AG09319 (cell line): ENCODE measurements around the gene ARMC2.

Experiments
- DNase-seq: peaks from one replicate; pipeline ENCODE4 v3.0.0-alpha.2; 2010; ENCODE audit warnings: low read depth; ENCODE audit errors: extremely low read depth
- TF ChIP-seq, protein P1 (sequence below): IDR thresholded peaks from 2 replicates; pipeline ENCODE4 v1.5.1; 2011; ENCODE audit warnings: low read depth, mild to moderate bottlenecking, inconsistent platforms, low read length, moderate library complexity

The ARMC2 gene

DNA sequence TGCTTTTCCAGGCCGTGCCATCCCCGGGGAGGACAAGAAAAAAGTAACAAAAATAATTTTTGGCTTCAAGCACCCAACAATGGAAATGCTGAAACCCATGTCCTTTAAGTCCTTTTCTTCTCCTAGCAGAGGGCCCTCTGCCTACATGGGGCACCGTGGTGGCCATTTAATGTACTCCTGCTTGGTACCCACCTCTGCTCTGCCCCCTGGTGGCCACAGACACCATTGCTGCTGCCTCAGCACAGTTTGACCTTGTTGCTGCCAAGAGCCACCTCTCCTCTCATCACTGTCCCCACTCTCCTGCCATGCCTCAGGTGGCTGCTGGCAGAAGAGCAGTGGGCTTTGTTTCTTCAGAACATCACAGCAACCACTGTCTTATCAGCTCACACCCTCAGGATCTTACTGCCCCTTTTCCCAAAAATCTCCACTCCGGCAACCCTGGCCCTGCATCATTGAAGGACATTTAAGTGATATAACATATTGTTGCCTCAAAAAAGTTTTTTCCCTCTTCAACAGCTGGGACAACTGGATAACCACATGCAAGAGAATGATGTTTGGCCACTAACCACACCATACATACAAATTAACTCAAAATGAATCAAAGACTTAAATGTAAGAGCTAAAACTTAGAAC, 12.9 kb upstream of the ARMC2 start:
- TF ChIP-seq, protein P1, sequence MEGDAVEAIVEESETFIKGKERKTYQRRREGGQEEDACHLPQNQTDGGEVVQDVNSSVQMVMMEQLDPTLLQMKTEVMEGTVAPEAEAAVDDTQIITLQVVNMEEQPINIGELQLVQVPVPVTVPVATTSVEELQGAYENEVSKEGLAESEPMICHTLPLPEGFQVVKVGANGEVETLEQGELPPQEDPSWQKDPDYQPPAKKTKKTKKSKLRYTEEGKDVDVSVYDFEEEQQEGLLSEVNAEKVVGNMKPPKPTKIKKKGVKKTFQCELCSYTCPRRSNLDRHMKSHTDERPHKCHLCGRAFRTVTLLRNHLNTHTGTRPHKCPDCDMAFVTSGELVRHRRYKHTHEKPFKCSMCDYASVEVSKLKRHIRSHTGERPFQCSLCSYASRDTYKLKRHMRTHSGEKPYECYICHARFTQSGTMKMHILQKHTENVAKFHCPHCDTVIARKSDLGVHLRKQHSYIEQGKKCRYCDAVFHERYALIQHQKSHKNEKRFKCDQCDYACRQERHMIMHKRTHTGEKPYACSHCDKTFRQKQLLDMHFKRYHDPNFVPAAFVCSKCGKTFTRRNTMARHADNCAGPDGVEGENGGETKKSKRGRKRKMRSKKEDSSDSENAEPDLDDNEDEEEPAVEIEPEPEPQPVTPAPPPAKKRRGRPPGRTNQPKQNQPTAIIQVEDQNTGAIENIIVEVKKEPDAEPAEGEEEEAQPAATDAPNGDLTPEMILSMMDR: peak; percentile 92
- DNase-seq: peak; percentile 55

DNA sequence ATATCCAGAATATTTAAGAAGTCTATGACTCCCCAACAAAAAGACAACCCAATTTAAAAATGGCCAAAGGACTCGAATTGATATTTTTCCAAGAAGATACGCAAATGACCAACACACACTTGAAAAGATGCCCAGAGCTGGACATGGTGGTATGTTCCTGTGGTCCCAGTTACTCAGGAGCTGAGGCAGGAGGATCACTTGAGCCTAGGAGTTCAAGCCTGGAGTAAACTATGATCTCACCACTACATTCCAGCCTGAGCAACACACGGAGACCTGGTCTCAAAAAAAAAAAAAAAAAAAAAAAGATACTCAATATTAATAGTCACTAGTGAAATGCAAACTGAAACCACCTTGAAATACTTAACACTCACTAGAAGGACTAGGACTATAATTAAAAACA, 12.2 kb upstream of the ARMC2 start:
- no peak for DNase-seq

GRCh38 chr6:108837236-108837971, 10.8 kb upstream of the ARMC2 start:
- no peak for DNase-seq
- TF ChIP-seq, protein P1: no peak

More for the DNA sequence above, 12.2 kb upstream of the ARMC2 start:
- TF ChIP-seq, protein P1: no peak

GRCh38 chr6:108838101-108838717, 10.0 kb upstream of the ARMC2 start:
- no peak for DNase-seq
- TF ChIP-seq, protein P1: peak; percentile 8; the same call in 1 of the 2 replicates

DNA sequence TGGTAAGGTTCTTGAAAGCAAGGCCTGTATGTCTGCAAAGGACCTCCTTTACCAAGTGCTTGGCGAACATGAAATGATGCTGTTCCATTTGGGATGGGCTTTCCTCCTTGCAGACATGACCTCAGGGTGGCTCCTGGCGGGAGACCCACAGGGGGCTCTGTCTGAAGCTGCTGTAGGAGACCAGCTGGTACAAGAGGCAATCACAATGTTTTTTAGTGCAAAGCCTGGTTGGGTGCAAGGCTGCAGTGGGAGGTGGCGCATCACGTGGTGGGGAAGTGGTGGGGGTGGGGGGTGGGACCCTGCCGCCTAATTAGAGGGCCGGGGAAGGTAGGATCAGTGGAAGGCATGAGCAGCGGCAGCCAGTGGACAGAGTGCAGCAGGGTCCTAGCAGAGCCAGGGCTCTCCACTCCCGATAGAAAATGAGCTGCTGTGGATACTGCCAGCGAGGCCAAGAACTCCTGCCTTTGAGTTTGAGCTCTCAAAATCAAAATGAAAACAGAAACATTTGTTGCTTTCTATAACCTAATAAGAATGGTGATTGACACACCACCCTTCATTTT, 9.1 kb upstream of the ARMC2 start:
- TF ChIP-seq, protein P1: no peak
- DNase-seq: no peak

- DNase-seq: no peak
- TF ChIP-seq, protein P1: no peak
Observed at GRCh38 chr6:108840919-108841318, 7.3 kb upstream of the ARMC2 start.

DNA sequence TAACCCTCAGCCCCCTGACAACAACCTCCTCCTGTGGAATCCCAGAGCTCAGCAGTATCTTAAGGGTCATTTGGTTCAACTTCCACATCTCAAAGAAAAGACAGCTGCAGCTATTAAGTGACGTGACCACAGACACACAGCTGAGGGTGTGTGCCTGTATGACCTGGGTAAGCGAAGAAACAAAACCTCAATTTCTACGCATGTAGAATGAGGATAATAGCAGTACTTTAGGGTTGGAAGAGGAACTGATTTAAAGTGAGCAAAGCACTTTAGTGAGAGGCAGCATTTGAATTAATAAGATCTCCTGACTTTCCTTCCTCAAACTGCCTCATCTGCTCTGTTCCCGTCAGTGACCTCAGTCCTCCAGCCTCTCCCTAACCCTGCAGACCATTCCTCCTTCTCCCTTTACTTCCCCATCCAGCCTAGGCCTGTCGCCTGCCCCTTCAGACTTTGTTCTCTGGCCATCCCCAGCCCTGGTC, 6.8 kb upstream of the ARMC2 start:
- TF ChIP-seq, protein P1: no peak
- no peak for DNase-seq
